ENCODE measurements around the gene AUTS2. TPM values are rescaled to one million over a fixed set of nuclear protein-coding genes. Genes with fewer than 3 reads are reported as not detected.

The AUTS2 gene
- total RNA-seq, 2 experiments from 2014 or later = 16.9 to 17.7 TPM

- H3K27ac Mint-ChIP-seq = no peak overlapping the region
Measured at GRCh38 chr7:69898189-69898588, 299.9 kb downstream of the AUTS2 start.

GRCh38 chr7:69903410-69903809 is 305.1 kb downstream of the AUTS2 start:
- no peaks in the 10 kb centered on the region for H3K36me3 Mint-ChIP-seq (ENCODE audit: low read depth)
- H3K27ac Mint-ChIP-seq = no peak overlapping the region
- no peak overlapping the region for H3K4me3 Mint-ChIP-seq
- H3K27me3 Mint-ChIP-seq = no peaks in the 10 kb centered on the region
- POLR2A ChIA-PET = no interaction called here
- H3K4me1 Mint-ChIP-seq = no peaks in the 10 kb centered on the region
- CTCF ChIA-PET = no interaction called here
- H3K9me3 Mint-ChIP-seq = no peaks in the 10 kb centered on the region
- DNase-seq = no peak

More at GRCh38 chr7:69898189-69898588, 299.9 kb downstream of the AUTS2 start:
- CTCF ChIA-PET = no interaction called here
- no peaks in the 10 kb centered on the region for H3K9me3 Mint-ChIP-seq
- H3K27me3 Mint-ChIP-seq = no peaks in the 10 kb centered on the region
- H3K4me1 Mint-ChIP-seq = no peaks in the 10 kb centered on the region
- H3K4me3 Mint-ChIP-seq = no peak overlapping the region
- no peaks in the 10 kb centered on the region for H3K36me3 Mint-ChIP-seq (ENCODE audit: low read depth)
- POLR2A ChIA-PET = no interaction called here
- no peak for DNase-seq

- no peak overlapping the region for H3K27ac Mint-ChIP-seq
- POLR2A ChIA-PET = no interaction called here
- no peaks in the 10 kb centered on the region for H3K4me1 Mint-ChIP-seq
- peaks cover 4% of the 10 kb centered on the region for H3K9me3 Mint-ChIP-seq
- no peaks in the 10 kb centered on the region for H3K36me3 Mint-ChIP-seq (ENCODE audit: low read depth)
- no peak overlapping the region for H3K4me3 Mint-ChIP-seq
- no peak for DNase-seq
- CTCF ChIA-PET = no interaction called here
- no peaks in the 10 kb centered on the region for H3K27me3 Mint-ChIP-seq
Measured at GRCh38 chr7:69906283-69906995, 308.2 kb downstream of the AUTS2 start.

- Mint-ChIP-seq H3K9me3 (peaks cover 4% of the 10 kb centered on the region), H3K27ac (no peak overlapping the region), H3K27me3 (no peaks in the 10 kb centered on the region), H3K4me1 (no peaks in the 10 kb centered on the region), H3K36me3 (ENCODE audit: low read depth) (no peaks in the 10 kb centered on the region), H3K4me3 (no peak overlapping the region)
- DNase-seq = no peak
- POLR2A ChIA-PET = no interaction called here
- CTCF ChIA-PET = no interaction called here
Measured at GRCh38 chr7:69907720-69908119, 309.4 kb downstream of the AUTS2 start.

- Mint-ChIP-seq H3K4me1 (no peaks in the 10 kb centered on the region), H3K4me3 (no peak overlapping the region), H3K9me3 (peaks cover 4% of the 10 kb centered on the region), H3K36me3 (ENCODE audit: low read depth) (no peaks in the 10 kb centered on the region), H3K27me3 (no peaks in the 10 kb centered on the region), H3K27ac (no peak overlapping the region)
- ChIA-PET CTCF (no interaction called here), POLR2A (no interaction called here)
- no peak for DNase-seq
Measured at GRCh38 chr7:69908454-69908853, 310.2 kb downstream of the AUTS2 start.

- POLR2A ChIA-PET = no interaction called here
- Mint-ChIP-seq H3K27me3 (no peaks in the 10 kb centered on the region), H3K4me1 (no peaks in the 10 kb centered on the region), H3K27ac (no peak overlapping the region), H3K36me3 (ENCODE audit: low read depth) (no peaks in the 10 kb centered on the region), H3K4me3 (no peak overlapping the region), H3K9me3 (peaks cover 4% of the 10 kb centered on the region)
- CTCF ChIA-PET = no interaction called here
- DNase-seq = no peak
Measured at GRCh38 chr7:69910150-69910549, 311.9 kb downstream of the AUTS2 start.

GRCh38 chr7:69911337-69911736 is 313.1 kb downstream of the AUTS2 start:
- Mint-ChIP-seq H3K4me3 (no peak overlapping the region), H3K4me1 (no peaks in the 10 kb centered on the region), H3K27ac (no peak overlapping the region), H3K27me3 (no peaks in the 10 kb centered on the region), H3K9me3 (peaks cover 4% of the 10 kb centered on the region), H3K36me3 (ENCODE audit: low read depth) (no peaks in the 10 kb centered on the region)
- CTCF ChIA-PET = no interaction called here
- DNase-seq = no peak
- POLR2A ChIA-PET = no interaction called here

GRCh38 chr7:69912141-69912540 is 313.9 kb downstream of the AUTS2 start:
- ChIA-PET CTCF (no interaction called here), POLR2A (no interaction called here)
- H3K27me3 Mint-ChIP-seq = no peaks in the 10 kb centered on the region
- peaks cover 4% of the 10 kb centered on the region for H3K9me3 Mint-ChIP-seq
- H3K36me3 Mint-ChIP-seq (ENCODE audit: low read depth) = no peaks in the 10 kb centered on the region
- no peaks in the 10 kb centered on the region for H3K4me1 Mint-ChIP-seq
- H3K27ac Mint-ChIP-seq = no peak overlapping the region
- H3K4me3 Mint-ChIP-seq = no peak overlapping the region
- DNase-seq = no peak

- ChIA-PET CTCF (no interaction called here), POLR2A (no interaction called here)
- Mint-ChIP-seq H3K36me3 (ENCODE audit: low read depth) (no peaks in the 10 kb centered on the region), H3K4me1 (no peaks in the 10 kb centered on the region), H3K27ac (no peak overlapping the region), H3K4me3 (no peak overlapping the region), H3K27me3 (no peaks in the 10 kb centered on the region), H3K9me3 (peaks cover 5% of the 10 kb centered on the region)
- DNase-seq = no peak
Measured at GRCh38 chr7:69912846-69913245, 314.6 kb downstream of the AUTS2 start.

- H3K27ac Mint-ChIP-seq = no peak overlapping the region
- POLR2A ChIA-PET = no interaction called here
- no peak for DNase-seq
- H3K9me3 Mint-ChIP-seq = peaks cover 1% of the 10 kb centered on the region
- no peak overlapping the region for H3K4me3 Mint-ChIP-seq
- no peaks in the 10 kb centered on the region for H3K4me1 Mint-ChIP-seq
- CTCF ChIA-PET = no interaction called here
- no peaks in the 10 kb centered on the region for H3K27me3 Mint-ChIP-seq
- H3K36me3 Mint-ChIP-seq (ENCODE audit: low read depth) = no peaks in the 10 kb centered on the region
Measured at GRCh38 chr7:69919426-69920111, 321.3 kb downstream of the AUTS2 start.

GRCh38 chr7:69920797-69921196 is 322.5 kb downstream of the AUTS2 start:
- CTCF ChIA-PET = no interaction called here
- POLR2A ChIA-PET = no interaction called here
- DNase-seq = no peak
- H3K27ac Mint-ChIP-seq = no peak overlapping the region
- peaks cover 1% of the 10 kb centered on the region for H3K9me3 Mint-ChIP-seq
- no peak overlapping the region for H3K4me3 Mint-ChIP-seq
- H3K4me1 Mint-ChIP-seq = no peaks in the 10 kb centered on the region
- H3K27me3 Mint-ChIP-seq = no peaks in the 10 kb centered on the region
- no peaks in the 10 kb centered on the region for H3K36me3 Mint-ChIP-seq (ENCODE audit: low read depth)

- no peak overlapping the region for H3K4me3 Mint-ChIP-seq
- H3K27me3 Mint-ChIP-seq = no peaks in the 10 kb centered on the region
- H3K9me3 Mint-ChIP-seq = peaks cover 1% of the 10 kb centered on the region
- H3K27ac Mint-ChIP-seq = no peak overlapping the region
- POLR2A ChIA-PET = no interaction called here
- H3K36me3 Mint-ChIP-seq (ENCODE audit: low read depth) = no peaks in the 10 kb centered on the region
- no peak for DNase-seq
- CTCF ChIA-PET = no interaction called here
- no peaks in the 10 kb centered on the region for H3K4me1 Mint-ChIP-seq
Measured at GRCh38 chr7:69922026-69922803, 323.9 kb downstream of the AUTS2 start.

GRCh38 chr7:69927461-69927860 is 329.2 kb downstream of the AUTS2 start:
- Mint-ChIP-seq H3K36me3 (ENCODE audit: low read depth) (no peaks in the 10 kb centered on the region), H3K4me1 (no peaks in the 10 kb centered on the region), H3K27ac (no peak overlapping the region), H3K4me3 (no peak overlapping the region), H3K27me3 (no peaks in the 10 kb centered on the region), H3K9me3 (no peaks in the 10 kb centered on the region)
- CTCF ChIA-PET = no interaction called here
- DNase-seq = no peak
- POLR2A ChIA-PET = no interaction called here

GRCh38 chr7:69928621-69929020 is 330.3 kb downstream of the AUTS2 start:
- DNase-seq = no peak
- ChIA-PET POLR2A (no interaction called here), CTCF (no interaction called here)
- Mint-ChIP-seq H3K27me3 (no peaks in the 10 kb centered on the region), H3K4me1 (no peaks in the 10 kb centered on the region), H3K36me3 (ENCODE audit: low read depth) (no peaks in the 10 kb centered on the region), H3K27ac (no peak overlapping the region), H3K4me3 (no peak overlapping the region), H3K9me3 (no peaks in the 10 kb centered on the region)
